Hematopoietic multipotent progenitor cell treated with erythropoietin and hydrocortisone succinate and interleukin-3 and kit ligand, for 15 days (in vitro differentiated cells): ENCODE results near the gene PLPPR2.
"Not testable (repeated sequence)": the region's sequence is repeated elsewhere in the genome, so short reads cannot be mapped to it uniquely, and the experiment has no call there.

Experiments used
- DNase-seq: peaks from one replicate; pipeline ENCODE4 v3.0.0-alpha.2; 2015; ENCODE audit warnings: low spot score

PLPPR2 gene

DNA sequence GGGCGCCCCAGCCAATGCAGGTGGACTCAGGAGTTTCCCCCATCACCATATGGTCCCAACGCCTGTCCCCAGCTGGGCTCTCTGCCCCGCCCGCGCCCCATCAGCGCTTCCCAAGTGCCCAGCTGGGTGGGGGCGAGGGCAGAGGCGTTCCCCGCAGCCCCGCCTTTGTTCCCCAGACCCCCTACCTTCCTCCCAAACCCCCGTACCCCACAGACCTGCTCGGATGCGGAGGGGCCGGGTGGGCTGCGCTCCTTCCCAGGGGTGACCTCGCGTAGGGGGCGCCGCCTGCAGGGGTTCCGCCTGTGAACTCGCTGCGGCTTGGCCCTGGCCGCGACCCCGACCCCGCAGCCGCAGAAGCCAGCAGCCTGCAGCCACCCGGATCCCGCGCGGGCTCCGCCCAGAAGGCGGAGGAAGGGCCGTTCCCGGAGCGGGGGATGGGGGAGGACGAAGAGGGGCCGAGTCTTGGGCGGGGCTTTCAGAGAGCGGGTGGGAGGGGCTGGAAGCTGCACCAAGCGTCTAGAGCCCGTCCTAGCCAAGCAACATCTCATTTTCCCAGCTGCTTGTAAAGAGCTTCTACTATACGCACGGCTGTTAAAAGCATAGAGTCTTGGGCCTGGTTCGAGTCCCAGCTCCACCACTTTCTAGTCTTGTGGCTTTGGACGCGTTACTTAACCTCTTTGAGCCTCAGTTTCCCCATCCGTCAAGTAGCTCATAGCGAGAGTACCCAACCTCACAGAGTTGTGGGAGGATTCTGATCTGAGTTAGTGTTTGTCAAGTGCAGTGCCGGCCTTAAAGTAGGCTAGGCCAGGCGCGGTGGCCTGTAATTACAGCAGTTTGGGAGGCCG, 15.8 kb upstream of the PLPPR2 start, which contains the start of gene RAB3D:
Gene RAB3D (minus strand): TSS at position 404 of the 845 bp plus-strand sequence. CDS start 2,258 bp downstream, outside the sequence.
- DNase-seq: peak; percentile 55

DNA sequence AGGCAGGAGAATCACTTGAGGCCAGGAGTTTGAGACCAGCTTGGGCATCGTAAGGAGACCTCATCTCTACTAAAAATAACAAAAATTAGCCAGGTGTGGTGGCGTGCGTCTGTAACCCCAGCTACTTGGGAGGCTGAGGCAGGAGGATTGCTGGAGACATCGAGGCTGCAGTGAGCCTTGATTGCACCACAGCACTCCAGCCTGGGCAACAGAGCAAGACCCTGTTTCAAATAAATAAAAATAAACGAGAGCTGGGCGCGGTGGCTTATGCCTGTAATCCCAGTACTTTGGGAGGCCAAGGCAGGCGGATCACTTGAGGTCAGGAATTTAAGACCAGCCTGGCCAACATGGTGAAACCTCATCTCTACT, 15.1 kb upstream of the PLPPR2 start:
- DNase-seq: not testable (repeated sequence)

DNA sequence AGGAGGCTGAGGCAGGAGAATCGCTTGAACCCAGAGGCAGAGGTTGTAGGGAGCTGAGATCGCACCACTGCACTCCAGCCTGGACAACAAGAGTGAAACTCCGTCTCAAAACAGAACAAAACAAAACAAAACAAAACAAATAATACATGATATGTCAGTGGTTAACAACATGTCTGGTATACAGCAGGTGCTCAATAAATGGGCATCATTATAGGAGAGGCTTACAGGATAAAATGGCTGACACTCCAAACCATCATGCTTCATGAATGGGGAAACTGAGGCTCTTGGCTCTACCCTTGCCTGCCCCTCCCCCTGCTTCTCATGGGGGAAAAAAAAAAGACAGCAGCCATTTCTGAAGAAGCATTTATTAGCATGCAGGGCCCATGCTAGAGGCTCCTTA, 12.8 kb upstream of the PLPPR2 start:
- no peak for DNase-seq

DNA sequence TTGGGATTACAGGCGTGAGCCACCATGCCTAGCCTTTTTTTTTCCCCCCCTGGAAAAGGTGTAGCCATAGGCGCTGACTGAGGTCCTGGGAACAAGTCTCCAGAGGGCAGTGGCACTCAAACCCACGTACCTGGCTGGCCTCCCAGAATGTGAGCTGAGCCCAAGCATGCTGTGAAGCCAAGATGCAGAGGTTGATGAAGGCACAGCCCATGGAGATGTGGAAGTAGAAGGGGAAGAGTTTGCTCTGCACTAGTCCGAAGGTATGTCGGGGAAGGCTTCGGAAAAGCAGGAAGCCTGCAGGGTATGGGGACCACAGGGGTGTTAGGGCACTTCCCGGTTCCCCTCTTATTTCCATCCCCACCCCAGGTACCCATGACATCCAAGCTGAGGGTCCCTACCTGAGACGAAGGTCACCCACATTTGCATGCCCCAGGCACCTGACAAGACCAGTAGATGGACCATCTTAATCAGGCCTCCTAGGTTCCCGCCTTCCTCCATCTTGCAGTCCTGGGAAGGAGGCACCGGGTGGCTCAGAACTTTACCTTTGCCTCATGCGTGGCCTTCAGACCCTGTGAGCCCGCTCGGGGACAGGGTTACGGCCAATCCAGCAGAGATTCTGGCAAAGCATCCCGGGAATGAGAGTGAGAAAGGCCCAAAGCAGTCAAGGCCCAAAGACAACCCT, 10.0 kb upstream of the PLPPR2 start:
- no peak for DNase-seq

DNA sequence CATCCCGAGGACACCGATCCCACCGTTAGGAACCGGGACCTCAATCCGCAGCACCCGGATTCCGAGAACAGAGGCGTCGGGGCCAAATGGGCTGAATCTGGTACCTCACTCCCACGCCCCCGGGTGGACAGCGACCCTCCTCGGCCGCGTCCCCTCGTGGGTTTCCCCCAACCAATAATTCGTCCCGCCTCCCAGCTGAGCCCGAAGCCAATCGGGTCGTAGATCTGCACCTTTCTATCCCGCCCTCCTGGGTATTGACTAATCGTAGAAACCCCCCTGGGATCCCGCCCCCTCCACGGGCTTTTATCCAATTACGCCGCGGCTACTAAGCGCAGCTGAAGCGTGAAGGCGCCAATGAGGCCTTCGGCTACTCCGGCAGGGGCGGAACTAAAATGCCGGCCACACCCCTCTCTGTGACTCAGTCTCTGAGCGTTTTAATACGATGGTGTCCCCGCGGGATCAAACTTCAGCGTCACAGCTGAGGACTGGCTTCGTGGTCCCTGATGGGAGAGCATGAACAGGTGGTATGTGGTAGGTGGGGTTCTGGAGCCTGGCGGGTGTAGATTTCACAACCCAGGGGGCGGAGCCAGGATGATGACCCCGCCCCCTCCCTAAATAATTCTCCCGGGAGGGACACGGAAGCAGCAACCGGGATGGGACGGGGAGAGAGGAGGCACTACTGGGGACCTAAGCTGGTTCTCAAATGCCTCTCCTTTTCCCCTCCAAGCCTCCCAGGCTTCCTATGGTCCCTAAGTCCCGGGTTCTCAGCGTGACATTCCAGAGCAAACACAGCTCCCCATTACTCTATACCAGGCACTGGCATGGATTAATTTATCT, 8.9 kb upstream of the PLPPR2 start, which contains the start of the genes CCDC159 and TMEM205:
Gene CCDC159 (plus strand): TSS at position 416 of the 837 bp plus-strand sequence. CDS start 88 bp downstream, at position 504.
Gene TMEM205 (minus strand): TSS at position 165 of the 837 bp plus-strand sequence. CDS start 649 bp downstream, outside the sequence.
- DNase-seq: peak; percentile 100

DNA sequence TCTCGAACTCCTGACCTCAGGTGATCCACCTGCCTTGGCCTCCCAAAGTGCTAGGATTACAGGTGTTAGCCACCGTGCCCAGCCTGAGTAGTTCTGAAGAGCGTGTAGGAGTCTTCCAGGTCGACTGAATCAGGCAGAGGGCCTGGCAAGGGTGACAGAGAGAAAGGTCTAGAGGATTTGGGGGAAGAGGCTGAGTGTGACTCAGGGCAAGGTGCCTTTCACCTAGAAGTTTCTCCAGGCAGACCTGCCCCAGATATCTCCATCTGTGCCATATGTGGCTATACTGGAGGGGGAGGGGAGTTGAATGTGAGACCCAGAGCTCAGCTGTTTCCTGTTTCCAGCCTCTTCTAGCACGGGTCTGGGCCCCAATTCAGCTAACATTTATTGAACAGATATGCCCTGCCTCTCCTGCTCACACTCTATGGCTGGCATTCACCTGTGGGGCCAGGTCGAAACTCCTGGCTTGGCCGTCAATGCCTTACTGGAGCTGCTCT, 7.6 kb upstream of the PLPPR2 start:
- DNase-seq: no peak

DNA sequence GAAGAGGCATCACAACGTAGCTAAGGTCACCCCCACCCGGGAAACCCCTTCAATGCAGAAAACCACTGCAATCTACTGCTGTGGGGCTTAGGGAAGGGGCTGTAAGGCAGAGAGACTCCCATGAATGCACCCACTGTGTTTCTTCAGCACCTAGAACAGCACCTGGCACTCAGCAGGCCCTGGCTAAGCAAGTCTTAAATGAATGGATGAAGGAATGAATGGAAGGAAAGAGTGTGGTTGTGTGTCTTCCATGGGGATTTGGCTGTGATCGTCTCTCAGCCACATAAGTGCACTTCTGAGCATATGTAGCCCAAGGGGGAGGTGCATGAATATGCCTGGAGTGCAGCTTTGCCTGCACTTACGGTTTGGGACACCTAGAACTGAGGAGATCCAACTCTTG, 6.1 kb upstream of the PLPPR2 start:
- DNase-seq: no peak

DNA sequence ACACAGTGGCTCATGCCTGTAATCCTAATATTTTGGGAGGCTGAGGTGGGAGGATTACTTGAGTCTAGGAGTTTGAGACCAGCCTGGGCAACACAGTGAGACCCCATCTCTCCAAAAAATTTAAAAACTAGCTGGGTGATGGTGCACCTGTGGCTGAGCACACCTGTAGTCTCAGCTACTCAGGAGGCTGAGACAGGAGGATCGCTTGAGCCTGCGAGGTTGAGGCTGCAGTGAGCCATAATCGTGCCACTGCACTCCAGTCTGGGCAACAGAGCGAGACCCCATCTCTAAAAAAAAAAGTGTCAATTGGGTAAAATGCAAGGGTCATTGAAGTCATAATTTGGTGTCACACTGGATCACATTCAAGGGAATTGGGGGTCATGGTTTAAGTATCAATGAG, 1.1 kb upstream of the PLPPR2 start:
- DNase-seq: not testable (repeated sequence)

DNA sequence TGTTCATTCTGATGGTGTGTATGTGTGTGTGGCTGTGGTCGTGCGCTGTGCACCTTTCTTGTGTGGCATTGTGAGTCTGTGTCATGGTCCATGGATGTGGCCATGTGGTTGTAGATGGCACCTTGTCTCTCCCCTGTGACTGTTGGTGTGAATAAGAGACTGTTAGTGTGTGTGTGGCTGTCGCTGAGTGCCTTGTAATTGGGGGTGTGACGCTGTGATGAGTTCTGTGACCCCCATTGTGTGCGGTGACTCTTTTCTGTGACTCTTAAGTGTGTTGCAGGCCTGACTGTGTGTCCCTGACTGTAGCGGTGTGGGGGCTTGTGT, 804 bp downstream of the PLPPR2 start:
- DNase-seq: no peak

DNA sequence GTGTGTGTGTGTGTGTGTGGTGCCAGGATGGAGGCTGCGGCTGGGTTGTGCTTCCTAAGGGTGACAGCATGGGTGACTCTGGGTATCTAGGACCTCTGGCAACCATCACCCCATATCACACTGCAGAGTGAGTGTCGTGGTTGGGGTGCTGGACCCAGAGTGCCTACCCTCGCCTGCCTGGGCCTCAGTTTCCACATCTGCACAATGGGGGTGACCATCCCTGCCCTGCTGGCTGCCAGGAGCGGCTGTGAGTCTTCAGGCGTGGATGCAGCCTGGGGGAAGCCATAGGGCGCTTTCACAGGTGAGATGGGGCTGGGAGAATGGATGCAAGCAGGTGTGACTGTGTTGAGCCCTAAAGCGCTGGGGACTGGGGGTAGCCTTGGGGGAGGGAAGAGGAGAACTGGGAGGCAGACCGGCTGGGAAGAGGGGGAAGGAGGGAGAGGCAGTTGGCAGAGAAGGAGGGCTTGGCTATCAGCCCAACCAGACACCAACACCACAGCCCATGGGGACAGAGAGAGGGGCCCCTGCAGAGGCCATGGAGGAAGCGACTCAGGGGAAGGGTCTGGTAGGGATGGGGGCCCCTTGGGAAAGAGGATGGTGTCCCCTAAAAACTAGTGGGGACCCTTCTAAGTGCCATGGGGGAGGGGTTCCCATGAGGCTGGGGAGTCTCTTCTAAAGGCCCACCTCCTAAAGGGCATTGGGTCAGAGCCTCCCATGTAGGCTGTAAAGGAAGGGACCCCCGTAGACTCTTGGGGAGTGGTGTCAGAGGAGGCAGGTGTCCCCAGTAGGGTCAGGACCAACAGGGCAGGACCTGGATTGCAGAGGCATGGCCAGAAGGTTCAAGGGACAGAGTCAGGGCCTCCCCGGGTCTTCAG, 1.7 kb downstream of the PLPPR2 start:
- DNase-seq: no peak

DNA sequence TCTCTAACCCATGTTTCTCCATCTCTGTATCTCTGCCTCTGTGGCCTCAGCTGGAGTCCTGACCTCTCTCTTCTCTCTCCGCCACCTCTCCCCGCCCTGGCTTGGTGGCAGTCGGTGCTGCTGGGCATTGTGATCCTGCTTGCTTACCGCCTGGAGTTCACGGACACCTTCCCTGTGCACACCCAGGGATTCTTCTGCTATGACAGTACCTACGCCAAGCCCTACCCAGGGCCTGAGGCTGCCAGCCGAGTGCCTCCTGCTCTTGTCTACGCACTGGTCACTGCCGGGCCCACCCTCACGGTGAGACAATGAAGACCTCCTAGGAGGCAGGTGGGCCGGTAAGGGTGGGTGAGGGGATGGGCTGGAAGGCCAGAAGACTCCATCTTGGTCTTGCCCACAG, 4.2 kb downstream of the PLPPR2 start:
- no peak for DNase-seq

DNA sequence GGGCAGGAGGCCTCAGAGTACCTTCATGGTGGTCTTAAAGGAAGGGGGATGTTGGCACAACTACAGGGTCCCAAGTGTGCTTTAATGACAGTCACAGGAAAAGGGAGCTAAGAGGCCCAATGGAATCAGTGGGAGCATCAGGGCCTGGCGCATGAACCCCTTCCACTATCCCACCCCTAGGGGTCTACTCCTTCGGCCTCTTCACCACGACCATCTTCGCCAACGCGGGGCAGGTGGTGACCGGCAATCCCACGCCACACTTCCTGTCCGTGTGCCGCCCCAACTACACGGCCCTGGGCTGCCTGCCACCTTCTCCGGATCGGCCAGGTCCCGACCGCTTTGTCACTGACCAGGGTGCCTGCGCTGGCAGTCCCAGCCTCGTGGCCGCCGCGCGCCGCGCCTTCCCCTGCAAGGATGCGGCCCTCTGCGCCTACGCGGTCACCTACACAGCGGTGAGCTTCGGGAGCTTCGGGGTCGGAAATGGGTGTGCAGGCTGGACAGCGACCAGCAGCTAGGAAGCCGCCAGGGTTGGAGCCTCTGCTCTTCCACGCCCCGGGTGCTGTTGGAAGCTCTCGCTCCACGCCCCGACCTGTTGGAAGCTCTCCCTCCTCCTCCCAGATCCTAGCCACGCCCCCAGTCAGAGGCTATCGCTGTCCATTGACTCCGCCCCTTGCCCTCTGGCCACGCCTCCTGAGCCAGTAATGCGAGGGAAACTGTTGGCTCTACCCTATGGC, 6.0 kb downstream of the PLPPR2 start:
- DNase-seq: peak; percentile 50

DNA sequence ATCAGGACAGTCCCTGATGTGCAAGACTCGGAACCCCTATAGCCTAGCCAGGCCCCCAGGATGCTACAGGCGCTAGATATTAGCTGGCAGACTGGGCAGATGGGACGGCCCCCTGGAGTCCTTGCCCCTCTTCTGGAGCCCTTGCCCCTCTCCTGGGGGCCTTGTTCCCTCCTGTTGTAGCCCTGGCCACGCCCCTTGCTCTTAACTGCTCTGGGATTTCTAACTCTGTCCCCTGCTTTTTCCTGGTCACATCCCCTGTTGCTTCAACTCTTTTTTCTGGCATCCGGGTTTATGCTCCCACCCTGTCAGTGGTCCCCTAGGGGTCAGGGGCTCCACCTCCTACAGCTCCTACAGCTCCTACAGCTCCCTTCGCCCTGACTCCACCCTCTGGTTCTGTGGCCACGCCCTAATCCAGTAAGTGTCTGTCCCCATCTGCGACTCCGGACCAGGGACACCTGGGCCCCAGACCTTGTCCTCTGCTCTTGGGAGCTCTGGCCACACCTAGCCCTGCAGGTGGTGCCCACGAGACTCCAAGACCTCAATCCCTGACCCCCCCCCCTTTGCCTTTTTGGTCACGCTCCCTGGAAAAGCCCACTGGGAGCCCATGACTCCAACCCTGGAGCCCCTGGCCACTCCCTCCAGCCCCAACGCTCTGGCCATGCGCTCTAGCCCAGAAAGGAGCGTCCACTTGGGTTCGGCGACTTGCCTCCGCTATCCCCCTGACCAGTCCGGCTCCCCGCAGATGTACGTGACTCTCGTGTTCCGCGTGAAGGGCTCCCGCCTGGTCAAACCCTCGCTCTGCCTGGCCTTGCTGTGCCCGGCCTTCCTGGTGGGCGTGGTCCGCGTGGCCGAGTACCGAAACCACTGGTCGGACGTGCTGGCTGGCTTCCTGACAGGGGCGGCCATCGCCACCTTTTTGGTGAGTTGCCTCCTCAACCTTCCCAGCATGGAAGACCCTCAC, 6.8 kb downstream of the PLPPR2 start:
- DNase-seq: no peak

DNA sequence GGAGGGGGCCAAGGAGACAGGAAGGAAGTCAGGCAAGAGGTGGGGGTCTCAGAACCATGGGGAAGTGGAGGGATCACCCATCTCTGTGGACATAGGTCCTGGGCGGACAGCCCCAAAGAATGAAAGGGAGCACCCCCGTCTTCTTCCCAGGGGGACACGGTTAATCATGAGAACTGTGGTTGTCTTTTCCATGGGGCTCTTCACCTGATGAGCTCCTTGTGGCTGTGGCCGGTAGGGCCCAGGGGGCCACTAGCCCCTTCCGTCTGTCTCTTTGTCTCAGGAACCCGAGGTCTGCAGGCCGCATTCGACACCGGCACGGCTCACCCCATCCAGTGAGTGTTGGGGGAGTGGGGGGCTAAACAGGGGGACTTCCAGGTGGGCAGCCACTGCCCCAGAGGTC, 8.6 kb downstream of the PLPPR2 start:
- no peak for DNase-seq

DNA sequence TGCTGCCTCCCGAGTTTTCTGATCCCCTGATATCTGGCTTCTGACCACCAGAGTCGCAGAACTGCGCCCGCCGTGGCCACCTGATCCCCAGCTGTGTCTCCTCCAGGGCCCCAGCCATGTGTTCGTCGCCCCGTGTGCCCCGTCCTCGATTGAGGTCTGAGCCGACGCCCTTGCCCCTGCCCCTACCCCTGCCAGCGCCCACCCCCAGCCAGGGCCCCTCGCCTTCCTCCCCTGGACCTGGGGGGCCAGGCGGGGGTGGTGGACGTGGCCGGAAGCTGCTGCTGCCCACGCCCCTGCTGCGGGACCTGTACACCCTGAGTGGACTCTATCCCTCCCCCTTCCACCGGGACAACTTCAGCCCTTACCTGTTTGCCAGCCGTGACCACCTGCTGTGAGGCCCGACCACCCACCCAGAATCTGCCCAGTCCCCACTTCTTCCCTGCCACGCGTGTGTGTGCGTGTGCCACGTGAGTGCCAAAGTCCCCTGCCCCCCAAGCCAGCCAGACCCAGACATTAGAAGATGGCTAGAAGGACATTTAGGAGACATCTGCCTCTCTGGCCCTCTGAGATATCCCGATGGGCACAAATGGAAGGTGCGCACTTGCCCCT, 9.2 kb downstream of the PLPPR2 start:
- DNase-seq: no peak

DNA sequence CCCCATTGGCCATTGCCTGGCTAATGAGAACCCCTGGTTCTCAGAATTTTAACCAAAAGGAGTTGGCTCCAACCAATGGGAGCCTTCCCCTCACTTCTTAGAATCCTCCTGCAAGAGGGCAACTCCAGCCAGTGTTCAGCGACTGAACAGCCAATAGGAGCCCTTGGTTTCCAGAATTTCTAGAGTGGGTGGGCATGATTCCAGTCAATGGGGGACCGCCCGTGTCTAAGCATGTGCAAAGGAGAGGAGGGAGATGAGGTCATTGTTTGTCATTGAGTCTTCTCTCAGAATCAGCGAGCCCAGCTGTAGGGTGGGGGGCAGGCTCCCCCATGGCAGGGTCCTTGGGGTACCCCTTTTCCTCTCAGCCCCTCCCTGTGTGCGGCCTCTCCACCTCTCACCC, 9.7 kb downstream of the PLPPR2 start:
- DNase-seq: no peak

DNA sequence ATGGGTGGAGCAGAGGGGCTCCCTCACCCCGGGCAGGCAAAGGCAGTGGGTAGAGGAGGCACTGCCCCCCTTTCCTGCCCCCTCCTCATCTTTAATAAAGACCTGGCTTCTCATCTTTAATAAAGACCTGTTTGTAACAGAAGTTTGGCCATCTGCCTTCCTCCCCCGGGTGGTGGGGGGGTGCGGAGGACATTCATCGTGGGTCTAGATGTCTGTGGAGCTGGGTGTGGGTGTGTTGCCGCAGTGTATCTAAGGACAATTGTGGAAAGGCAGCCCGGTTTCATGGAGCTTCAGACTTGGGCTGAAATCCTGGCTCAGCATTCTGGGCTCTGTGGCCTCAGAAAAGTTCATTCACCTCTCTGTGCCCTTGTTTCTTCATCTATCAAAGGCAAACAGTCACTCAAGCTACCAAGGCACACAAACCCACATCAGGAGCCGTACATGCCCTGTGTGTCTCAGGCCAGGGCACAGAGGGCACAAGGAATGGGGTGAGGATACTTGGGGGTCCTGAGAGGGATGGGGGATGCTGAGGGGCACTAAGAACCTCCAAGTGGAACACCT, 10.4 kb downstream of the PLPPR2 start:
- DNase-seq: no peak

DNA sequence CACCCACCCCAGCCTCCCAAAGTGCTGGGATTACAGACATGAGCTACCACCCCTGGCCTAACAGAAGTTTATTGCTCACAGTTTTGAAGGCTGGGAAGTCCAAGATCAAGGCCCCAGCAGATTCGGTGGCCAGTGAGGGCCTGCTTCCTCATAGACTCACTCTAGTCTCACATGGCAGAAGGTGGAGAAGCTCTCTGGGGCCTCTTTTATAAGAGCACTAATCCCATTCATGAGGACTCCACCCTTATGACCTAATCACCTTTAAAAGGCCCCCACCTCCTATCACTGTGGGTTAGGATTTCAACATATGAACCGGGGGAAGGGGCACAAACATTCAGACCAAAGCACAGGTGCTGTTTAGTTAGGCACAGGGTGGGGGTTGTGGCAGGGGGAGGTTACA, 12.3 kb downstream of the PLPPR2 start:
- DNase-seq: no peak

DNA sequence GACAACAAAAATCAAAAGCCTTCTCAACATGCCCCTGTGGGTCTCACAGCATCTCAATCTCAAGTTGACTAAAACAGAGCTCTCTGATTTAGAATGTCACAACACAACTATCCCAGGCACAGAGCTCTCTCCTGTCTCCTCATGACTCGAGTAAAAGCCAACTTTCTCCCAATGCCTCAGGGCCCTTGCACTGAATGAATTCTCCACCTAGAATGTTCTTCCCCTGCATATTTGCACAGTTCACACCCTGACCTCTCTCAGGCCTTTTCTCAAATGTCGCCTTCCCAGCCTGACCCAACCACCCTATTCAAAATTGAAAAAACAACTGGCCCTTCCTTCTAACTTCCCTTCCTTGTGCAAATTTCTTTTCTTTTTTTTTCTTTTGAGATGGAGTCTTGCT, 15.5 kb downstream of the PLPPR2 start:
- DNase-seq: no peak
